ENCODE measurements around the gene TCHHL1. TPM values are rescaled to one million over a fixed set of nuclear protein-coding genes. Genes with fewer than 3 reads are reported as not detected.
A peak's percentile ranks its signal among the peaks of the same experiment; 100 is the strongest.

TCHHL1 gene
- total RNA-seq, 1 donor from 2014 or later: not detected

DNA sequence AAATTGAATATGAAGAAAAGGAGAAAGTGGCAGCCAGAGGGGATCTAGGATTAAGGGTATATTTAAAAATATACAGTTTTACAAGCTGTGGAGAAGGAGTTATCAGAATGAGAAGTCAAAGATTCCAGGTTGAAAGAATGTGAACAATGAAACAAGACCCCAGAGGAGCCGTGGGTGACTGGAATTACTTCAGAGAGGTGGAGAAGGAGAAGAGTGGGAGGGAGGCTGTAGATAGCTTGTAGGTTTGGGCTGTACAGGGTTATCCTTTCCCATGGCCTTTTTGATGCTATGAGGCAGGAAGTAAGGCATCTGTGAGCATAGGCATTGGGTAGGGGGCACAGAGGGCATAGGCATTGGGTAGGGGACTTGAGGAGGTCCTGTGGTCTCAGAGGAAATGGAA lies 46.8 kb downstream of the TCHHL1 start:
- FAIRE-seq (no peak), DNase-seq (ENCODE audit: low spot score in 2 of 2) (no peak)

- no peak for FAIRE-seq
- no peak for DNase-seq (ENCODE audit: low spot score in 2 of 2)
These were observed 49.0 kb downstream of the TCHHL1 start for GRCh38 chr1:152039886-152040285.

- DNase-seq (ENCODE audit: low spot score in 2 of 2): no peak
- no peak for FAIRE-seq
These were observed 49.4 kb downstream of the TCHHL1 start for GRCh38 chr1:152039461-152039860.

- FAIRE-seq: no peak
These were observed 50.0 kb downstream of the TCHHL1 start for GRCh38 chr1:152038871-152039270.

GRCh38 chr1:152036267-152037216 lies 52.3 kb downstream of the TCHHL1 start, which contains the start of gene S100A11:
S100A11 (minus strand) TSS chr1:152037004; CDS start chr1:152036915, 89 bp downstream.
- DNase-seq (ENCODE audit: low spot score in 2 of 2): peak; percentile 31 to 70
- no peak for FAIRE-seq

More at GRCh38 chr1:152038871-152039270, 50.0 kb downstream of the TCHHL1 start:
- no peak for DNase-seq (ENCODE audit: low spot score in 2 of 2)

DNA sequence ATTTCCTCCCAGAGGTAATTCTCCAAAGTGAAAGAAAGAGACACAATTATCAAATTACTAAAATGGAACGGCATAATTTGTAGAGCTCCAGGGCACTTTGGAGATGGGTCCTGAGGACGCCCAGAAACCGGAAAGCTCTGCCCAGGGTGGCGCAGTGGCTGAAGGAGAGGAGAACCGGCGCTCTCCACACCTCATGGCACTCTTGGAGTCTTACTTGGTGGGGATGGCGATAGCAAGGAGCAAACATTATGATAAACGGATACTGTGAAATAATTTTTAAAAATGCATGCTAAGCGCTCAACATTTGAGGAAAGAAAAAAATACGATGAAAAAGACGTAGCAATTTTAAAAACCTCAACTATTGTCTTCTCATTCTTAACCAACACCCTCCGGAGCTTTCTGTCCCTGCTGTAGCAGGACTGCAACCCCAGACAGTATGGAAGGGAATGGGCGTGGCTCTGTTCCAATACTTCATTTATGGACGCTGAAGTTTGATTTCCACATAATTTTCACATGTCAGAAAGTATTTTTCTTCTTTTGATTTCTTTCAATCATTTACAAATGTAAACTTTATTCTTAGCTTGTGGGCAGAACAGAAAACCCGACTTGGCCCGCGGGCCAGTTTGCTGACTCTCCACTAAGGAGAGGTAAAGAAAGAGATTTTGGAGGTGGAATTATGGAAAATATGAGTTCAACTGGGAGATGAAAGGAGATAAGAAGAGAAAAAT lies 53.2 kb downstream of the TCHHL1 start:
- FAIRE-seq (no peak), DNase-seq (ENCODE audit: low spot score in 2 of 2) (no peak)

DNA sequence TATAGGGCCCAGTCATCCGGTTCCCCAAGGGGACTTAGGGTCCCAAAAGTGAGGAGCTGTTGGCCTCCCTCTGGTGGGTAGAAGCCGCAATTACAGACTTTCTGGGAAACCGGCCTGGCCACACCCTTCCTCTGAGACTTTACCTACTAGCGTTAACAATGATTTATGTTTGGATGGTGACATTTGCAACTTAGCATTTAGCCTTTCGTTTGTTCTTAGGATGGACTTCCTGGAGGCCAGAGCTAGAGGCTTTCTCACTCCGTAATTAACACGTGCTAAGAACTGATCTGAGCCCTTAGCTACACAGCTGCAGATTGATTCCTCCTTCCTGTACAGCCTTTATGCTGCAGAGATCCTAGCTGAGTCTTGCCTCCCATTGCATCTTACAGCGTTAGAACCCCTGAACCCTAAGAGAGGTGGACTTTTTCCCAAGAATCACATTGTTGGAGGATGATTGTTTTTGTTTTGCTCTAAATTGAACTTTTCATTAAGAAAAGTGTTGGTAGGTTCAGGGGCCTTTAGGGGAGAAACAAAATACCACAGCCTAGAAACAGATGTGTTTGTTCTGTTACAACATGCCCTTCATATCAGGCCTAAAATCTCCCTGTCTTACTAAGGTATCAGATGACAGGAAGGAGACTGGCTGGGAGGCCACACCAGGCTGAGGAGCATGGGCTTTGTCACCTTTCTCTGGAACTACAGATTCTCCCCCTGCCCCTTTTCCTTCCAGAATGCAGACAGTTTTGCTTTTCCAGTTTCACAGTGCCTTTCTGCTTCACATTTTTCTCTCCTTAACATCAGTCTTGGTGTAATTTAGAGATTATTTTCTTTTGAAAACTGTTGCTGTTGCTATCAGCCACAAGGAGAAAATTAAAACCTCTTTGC lies 54.0 kb downstream of the TCHHL1 start:
- DNase-seq (ENCODE audit: low spot score in 2 of 2) (no peak), FAIRE-seq (no peak)

DNA sequence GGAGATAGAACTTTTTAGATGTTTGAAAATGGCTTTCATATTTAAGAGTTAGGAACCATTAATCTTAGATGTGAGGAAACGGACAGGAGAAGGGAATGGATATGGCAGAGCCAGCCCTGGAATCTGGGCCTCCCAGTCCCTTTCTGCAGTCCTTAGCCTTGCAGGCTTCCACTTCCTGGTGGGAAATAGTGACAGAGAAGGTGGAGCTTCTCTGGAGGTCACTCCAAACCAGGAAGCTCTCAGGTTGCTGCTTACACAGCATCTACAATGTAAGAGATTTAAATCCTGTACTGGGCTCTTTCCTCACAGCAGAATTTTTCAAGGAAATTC lies 54.6 kb downstream of the TCHHL1 start:
- FAIRE-seq: no peak
- no peak for DNase-seq (ENCODE audit: low spot score in 2 of 2)

Small RNA genes lying within 50 kb of the gene (small RNA-seq; reads per million reads assigned to genes)
- not detected for gene SPTLC1P4

Other genes starting within 250 kb of the TCHHL1 start
- gene C2CD4D, start 249.2 kb downstream of the TCHHL1 start, total RNA-seq: under 0.01 TPM
- gene THEM5, start 235.4 kb downstream of the TCHHL1 start, total RNA-seq: not detected
- gene THEM4, start 179.6 kb downstream of the TCHHL1 start, total RNA-seq: 5.3 TPM
- gene S100A10, start 95.2 kb downstream of the TCHHL1 start, total RNA-seq: 2.4 TPM
- gene S100A11, start 52.1 kb downstream of the TCHHL1 start, total RNA-seq: 1.6 TPM
- gene TCHH, start 26.4 kb upstream of the TCHHL1 start, total RNA-seq: under 0.01 TPM
- gene RPTN, start 70.2 kb upstream of the TCHHL1 start, total RNA-seq: not detected
- gene HRNR, start 135.1 kb upstream of the TCHHL1 start, total RNA-seq: not detected
- gene FLG, start 236.2 kb upstream of the TCHHL1 start, total RNA-seq: under 0.01 TPM